ENCODE results near the gene GOLGA7B. TPM values are rescaled to one million over a fixed set of nuclear protein-coding genes. Genes with fewer than 3 reads are reported as not detected.

The GOLGA7B gene
- total and polyA plus RNA-seq, 9 of the 15 experiments (the other 6 are each of a cell fraction or from before 2014, with no cell fraction given): 0.03 to 0.07 (median 0.04) TPM; not detected in 3

GRCh38 chr10:97854743-97855142 lies 5.1 kb downstream of the GOLGA7B start:
- no peaks in the 10 kb centered on the region; the same call in 1 of the 2 replicates for H4K20me1 ChIP-seq (replicated peaks; ENCODE audit: control insufficient read depth, insufficient read depth, low read length)
- ATAC-seq: no peak
- in situ Hi-C loops (cut with MboI): loop anchor here (25.0 kb wide), 1 partner anchor 92 kb away; the partner anchor contains the start of gene SFRP5
- intact Hi-C loops (cut with micrococcal nuclease): no loop called here
- no peaks in the 10 kb centered on the region for H3K9me1 ChIP-seq (ENCODE audit: control insufficient read depth, insufficient read depth, low read length)
- no peaks in the 10 kb centered on the region for H3K36me3 ChIP-seq (ENCODE audit: control insufficient read depth, insufficient read depth, low read length)
- peaks cover 0 to 26% of the 10 kb centered on the region in 2 experiments; a peak in 3 of 5 replicates for H3K27me3 ChIP-seq (ENCODE audit: control insufficient read depth in 2 of 2, insufficient read depth in 2 of 2, low read length in 2 of 2)
- ChIA-PET CTCF (ENCODE audit: low intra/inter-chr PET ratio) (no interaction called here), POLR2A (no interaction called here)
- H2AFZ ChIP-seq (ENCODE audit: low read depth, low read length): no peak overlapping the region
- no peaks in the 10 kb centered on the region for H3K9me3 ChIP-seq (replicated peaks; ENCODE audit: control insufficient read depth, insufficient read depth, low read depth, low read length)
- no peak overlapping the region for H3K4me3 ChIP-seq
- H3K9ac ChIP-seq (ENCODE audit: insufficient read depth in 1 of 2, low read depth in 2 of 2, low read length in 2 of 2): no peak overlapping the region
- no peaks in the 10 kb centered on the region for H3K79me2 ChIP-seq (ENCODE audit: control insufficient read depth, insufficient read depth, low read length)
- no peak for DNase-seq (ENCODE audit: extremely low read depth in 1 of 4, low spot score in 3 of 4)
- 13% methylated on average over 3 of the region's 3 CpGs for WGBS (ENCODE audit: insufficient coverage, low coverage, missing lambda C conversion rate)
- TF ChIP-seq GABPB2 (CRISPR knock-in tag; conservative IDR thresholded peaks at IDR 0.05) (no peak), ZFP30 (CRISPR knock-in tag; IDR thresholded peaks at IDR 0.05; ENCODE audit: borderline replicate concordance) (no peak), GATA2 (CRISPR knock-in tag; IDR thresholded peaks at IDR 0.05) (no peak), ELK3 (CRISPR knock-in tag; IDR thresholded peaks at IDR 0.05) (no peak), ZKSCAN8 (CRISPR knock-in tag; IDR thresholded peaks at IDR 0.05) (no peak), E2F6 (IDR thresholded peaks at IDR 0.05; ENCODE audit: borderline replicate concordance in 1 of 2, extremely low read depth in 1 of 2, insufficient read depth in 1 of 2, insufficient read length in 1 of 2, low read depth in 1 of 2, low read length in 1 of 2, poor library complexity in 1 of 2, severe bottlenecking in 1 of 2) (no peak), PPARD (CRISPR knock-in tag; IDR thresholded peaks at IDR 0.05) (no peak), PTRF (tag; IDR thresholded peaks at IDR 0.05) (no peak), MAX (CRISPR knock-in tag; IDR thresholded peaks at IDR 0.05) (no peak), SMAD4 (CRISPR knock-in tag; conservative IDR thresholded peaks at IDR 0.05) (no peak), FIP1L1 (IDR thresholded peaks at IDR 0.05; ENCODE audit: low read depth, low read length, poor library complexity, severe bottlenecking) (no peak)
- no peak overlapping the region for H3K27ac ChIP-seq (ENCODE audit: extremely low read depth, low read depth, low read length)
- H3K4me2 ChIP-seq (ENCODE audit: insufficient read depth, low read length): no peak overlapping the region
- BruUV-seq (replicated peaks): no TSS peak
- no peak for FAIRE-seq
- H3K4me1 ChIP-seq (replicated peaks in 1 of 2; ENCODE audit: control insufficient read depth in 2 of 2, insufficient read depth in 2 of 2, low read length in 2 of 2): peaks cover 0 to 4% of the 10 kb centered on the region in 2 experiments; a peak in 2 of 5 replicates

Data from K562 (cell line).